ENCODE measurements around the gene FMN2.

FMN2 gene

GRCh38 chr1:240391660-240392260 lies 300.1 kb downstream of the FMN2 start:
- TF ChIP-seq CTCF (IDR thresholded peaks at IDR 0.05) = no peak
- Histone ChIP-seq H3K27ac (no peak overlapping the region), H3K4me3 (no peak overlapping the region)
- no peak for DNase-seq (ENCODE audit: low spot score)

GRCh38 chr1:240394353-240394752 lies 302.7 kb downstream of the FMN2 start:
- Histone ChIP-seq H3K27ac (no peak overlapping the region), H3K4me3 (no peak overlapping the region)
- DNase-seq (ENCODE audit: low spot score) = no peak
- no peak for TF ChIP-seq CTCF (IDR thresholded peaks at IDR 0.05)

- no peak overlapping the region for H3K27ac ChIP-seq
- no peak for TF ChIP-seq CTCF (IDR thresholded peaks at IDR 0.05)
- no peak for DNase-seq (ENCODE audit: low spot score)
- H3K4me3 ChIP-seq = no peak overlapping the region
These were observed 303.7 kb downstream of the FMN2 start for GRCh38 chr1:240395336-240395735.

GRCh38 chr1:240399381-240399780 lies 307.7 kb downstream of the FMN2 start:
- TF ChIP-seq CTCF (IDR thresholded peaks at IDR 0.05) = no peak
- Histone ChIP-seq H3K27ac (no peak overlapping the region), H3K4me3 (no peak overlapping the region)
- no peak for DNase-seq (ENCODE audit: low spot score)

GRCh38 chr1:240401731-240402130 lies 310.0 kb downstream of the FMN2 start:
- Histone ChIP-seq H3K27ac (no peak overlapping the region), H3K4me3 (no peak overlapping the region)
- DNase-seq (ENCODE audit: low spot score) = no peak
- no peak for TF ChIP-seq CTCF (IDR thresholded peaks at IDR 0.05)

- TF ChIP-seq CTCF (IDR thresholded peaks at IDR 0.05) = no peak
- Histone ChIP-seq H3K4me3 (no peak overlapping the region), H3K27ac (no peak overlapping the region)
- no peak for DNase-seq (ENCODE audit: low spot score)
These were observed 310.6 kb downstream of the FMN2 start for GRCh38 chr1:240402326-240402725.

- no peak for DNase-seq (ENCODE audit: low spot score)
- H3K4me3 ChIP-seq = no peak overlapping the region
- TF ChIP-seq CTCF (IDR thresholded peaks at IDR 0.05) = no peak
- H3K27ac ChIP-seq = no peak overlapping the region
These were observed 312.6 kb downstream of the FMN2 start for GRCh38 chr1:240404286-240404685.

All from coronary artery (tissue), 2 donors.